ENCODE measurements around the gene HELQ.
"Not testable (repeated sequence)": the region's sequence is repeated elsewhere in the genome, so short reads cannot be mapped to it uniquely, and the experiment has no call there.

The HELQ gene, protein sequence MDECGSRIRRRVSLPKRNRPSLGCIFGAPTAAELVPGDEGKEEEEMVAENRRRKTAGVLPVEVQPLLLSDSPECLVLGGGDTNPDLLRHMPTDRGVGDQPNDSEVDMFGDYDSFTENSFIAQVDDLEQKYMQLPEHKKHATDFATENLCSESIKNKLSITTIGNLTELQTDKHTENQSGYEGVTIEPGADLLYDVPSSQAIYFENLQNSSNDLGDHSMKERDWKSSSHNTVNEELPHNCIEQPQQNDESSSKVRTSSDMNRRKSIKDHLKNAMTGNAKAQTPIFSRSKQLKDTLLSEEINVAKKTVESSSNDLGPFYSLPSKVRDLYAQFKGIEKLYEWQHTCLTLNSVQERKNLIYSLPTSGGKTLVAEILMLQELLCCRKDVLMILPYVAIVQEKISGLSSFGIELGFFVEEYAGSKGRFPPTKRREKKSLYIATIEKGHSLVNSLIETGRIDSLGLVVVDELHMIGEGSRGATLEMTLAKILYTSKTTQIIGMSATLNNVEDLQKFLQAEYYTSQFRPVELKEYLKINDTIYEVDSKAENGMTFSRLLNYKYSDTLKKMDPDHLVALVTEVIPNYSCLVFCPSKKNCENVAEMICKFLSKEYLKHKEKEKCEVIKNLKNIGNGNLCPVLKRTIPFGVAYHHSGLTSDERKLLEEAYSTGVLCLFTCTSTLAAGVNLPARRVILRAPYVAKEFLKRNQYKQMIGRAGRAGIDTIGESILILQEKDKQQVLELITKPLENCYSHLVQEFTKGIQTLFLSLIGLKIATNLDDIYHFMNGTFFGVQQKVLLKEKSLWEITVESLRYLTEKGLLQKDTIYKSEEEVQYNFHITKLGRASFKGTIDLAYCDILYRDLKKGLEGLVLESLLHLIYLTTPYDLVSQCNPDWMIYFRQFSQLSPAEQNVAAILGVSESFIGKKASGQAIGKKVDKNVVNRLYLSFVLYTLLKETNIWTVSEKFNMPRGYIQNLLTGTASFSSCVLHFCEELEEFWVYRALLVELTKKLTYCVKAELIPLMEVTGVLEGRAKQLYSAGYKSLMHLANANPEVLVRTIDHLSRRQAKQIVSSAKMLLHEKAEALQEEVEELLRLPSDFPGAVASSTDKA

DNA sequence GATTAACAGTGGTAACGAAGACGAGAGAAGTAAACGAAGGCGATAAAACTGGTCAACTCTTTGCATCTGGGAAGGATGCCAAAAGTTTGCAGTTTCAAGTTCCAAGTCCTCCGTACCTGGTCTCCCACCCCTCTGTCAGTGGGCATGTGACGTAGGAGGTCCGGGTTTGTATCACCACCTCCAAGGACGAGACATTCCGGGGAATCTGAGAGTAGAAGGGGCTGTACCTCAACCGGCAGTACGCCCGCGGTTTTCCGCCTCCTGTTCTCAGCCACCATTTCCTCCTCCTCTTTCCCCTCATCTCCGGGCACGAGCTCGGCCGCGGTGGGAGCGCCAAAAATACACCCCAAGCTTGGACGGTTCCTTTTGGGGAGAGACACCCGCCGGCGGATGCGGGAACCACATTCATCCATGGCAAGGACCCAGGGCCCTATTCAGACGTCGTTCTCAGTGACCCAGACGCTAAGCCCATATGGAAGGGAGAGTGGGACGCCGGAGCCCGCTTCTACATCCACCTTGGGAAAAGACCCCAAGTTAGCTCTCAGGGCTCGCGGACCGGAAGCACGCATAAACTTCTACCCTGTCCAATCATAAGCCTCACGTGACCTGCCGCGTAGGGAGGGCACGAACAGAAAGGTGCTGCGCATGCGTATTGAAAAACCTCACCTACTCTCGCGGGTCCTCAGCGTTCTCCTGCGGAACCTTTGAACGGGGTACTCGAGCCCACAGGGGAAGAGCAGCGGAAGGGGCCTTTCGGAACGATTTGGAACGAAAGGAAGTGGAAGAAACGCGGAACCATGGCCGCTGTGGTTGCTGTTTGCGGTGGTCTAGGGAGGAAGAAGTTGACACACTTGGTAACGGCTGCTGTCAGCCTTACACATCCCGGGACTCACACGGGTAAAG, at the start of gene HELQ, which contains the start of gene MRPS18C:
TSS of gene HELQ (minus strand) at position 543 of the 903 bp plus-strand sequence. CDS start at position 413, 130 bp downstream.
TSS of gene MRPS18C (plus strand) at position 778 of the 903 bp plus-strand sequence. CDS start at position 798, 20 bp downstream.
- DNase-seq (ENCODE audit: low read depth) = peak; percentile 86

DNA sequence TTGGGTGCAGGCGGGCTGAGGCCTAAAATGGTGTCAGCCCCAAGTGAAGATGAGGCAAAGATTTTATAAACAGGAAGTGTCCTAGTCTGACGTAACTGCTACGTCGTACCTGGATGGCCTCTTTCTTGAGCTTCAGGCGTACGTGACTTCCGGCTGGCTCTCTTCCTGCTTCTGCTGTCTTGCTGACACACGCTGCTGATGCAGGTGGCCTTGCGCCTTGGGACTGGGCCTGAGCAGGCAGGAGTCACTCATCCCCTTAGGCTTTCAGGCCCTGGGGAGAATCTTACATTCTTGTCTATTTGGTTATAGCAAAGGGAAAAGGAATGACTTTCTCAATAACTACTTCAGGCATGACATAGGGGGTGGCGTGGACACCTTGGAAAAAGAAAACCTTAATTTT, 49.4 kb upstream of the HELQ start:
- no peak for DNase-seq (ENCODE audit: low read depth)

DNA sequence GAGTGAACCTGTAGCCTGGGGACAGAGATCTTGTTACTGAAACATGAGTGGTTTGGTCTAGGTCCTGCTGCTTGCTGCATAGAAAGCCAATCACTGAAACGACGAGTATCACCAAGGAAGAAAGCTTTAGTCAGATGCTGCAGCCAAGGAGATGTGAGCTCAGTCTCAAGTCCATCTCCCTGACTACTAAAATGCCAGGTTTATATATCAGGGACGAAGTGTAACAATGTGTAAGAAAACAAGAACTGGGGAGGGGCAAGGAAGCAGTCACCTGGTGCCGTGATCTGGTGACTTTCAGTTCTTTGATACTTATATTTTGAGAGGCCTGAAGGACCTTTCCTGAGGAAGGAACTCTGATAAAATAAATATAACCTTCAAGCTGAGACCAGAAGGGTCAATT, 48.9 kb upstream of the HELQ start:
- DNase-seq (ENCODE audit: low read depth) = no peak

DNA sequence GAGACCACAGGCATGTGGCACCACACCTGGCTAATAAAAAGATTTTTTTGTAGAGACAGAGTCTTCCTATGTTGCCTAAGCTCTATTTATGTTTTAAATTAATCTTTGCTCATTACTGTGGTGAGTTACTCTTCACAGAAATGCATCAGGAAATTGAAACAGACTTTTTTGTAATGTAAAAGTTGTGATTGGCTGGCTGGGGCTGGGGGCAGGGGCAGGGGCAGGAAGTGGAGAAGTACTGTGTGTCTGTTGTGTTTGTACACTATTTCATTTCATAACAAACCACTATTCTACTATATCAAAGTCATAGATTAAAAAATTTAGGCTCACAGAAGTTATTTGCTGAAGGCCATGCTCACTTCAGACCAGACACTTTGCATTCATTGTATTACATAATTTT, 48.4 kb upstream of the HELQ start:
- DNase-seq (ENCODE audit: low read depth) = no peak

DNA sequence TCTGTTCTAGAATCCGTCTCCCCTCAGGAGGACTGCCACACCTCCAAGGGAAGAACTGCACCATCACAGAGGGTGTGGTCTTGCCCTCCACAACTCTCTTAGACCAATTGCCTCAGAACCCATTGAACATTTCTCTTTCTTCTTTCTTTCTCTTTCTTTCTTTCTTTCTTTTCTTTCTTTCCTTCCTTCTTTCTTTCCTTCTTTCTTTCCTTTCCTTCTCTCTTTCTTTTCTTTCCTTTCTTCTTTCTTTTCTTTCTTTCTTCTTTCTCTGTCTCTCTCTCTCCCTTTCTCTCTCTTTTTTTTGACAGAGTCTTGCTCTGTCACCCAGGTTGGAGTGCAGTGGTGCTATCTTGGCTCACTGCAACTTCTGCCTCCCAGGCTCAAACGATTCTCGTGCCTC, 46.0 kb upstream of the HELQ start:
- not testable (repeated sequence) for DNase-seq (ENCODE audit: low read depth)

DNA sequence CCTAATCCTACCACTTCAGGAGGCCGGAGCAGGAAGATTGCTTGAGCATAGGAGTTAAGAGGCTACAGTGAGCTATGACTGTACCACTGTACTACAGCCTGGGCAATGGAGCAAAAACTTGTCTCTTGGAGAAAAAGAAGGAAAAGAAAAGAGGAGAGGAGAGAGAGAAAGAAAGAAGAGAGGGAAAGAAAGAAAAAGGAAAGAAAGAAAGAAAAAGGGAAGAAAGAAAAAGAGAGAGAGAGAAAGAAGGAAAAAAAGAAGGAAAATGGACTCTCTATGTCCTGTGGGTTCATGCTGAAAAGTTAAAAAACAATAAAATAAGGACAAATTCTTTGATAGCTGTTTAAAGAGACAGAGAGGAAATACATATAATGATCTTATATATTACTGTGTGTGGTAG, 42.6 kb upstream of the HELQ start:
- no peak for DNase-seq (ENCODE audit: low read depth)

DNA sequence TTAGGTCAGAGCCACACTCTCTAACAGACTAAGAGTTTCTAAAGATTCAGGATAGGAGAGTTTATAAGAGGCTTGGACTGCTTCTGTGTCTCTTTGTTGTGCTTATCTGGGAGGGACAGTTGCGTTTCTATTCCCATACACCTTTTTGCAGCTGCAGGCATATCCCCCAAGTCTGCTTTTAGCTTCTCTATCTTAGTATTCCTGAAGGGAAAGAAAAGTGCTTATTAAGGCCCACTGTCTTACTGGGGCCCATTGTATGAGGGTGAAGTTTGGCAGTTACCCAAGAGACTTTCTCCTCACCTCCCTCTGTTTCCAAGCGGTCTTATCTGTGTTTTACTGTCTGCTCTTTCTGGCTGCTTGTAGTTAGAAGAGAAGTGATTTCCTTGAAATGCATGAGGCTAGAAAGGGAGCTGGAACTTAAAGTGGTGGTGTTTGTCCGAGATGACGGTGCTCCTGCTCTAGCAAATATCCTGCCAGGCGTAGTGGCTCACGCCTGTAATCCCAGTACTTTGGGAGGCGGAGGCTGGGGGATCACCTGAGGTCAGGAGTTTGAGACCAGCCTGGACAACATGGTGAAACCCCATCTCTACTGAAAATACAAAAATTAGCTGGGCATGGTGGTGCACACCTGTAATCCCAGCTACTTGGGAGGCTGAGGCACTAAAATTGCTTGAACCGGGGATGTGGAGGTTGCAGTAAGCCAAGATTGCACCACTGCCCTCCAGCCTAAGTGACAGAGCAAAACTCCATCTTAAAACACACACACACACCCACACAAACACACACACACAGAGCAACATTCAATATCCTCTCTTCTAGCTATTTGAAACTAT, 40.7 kb upstream of the HELQ start:
- not testable (repeated sequence) for DNase-seq (ENCODE audit: low read depth)

DNA sequence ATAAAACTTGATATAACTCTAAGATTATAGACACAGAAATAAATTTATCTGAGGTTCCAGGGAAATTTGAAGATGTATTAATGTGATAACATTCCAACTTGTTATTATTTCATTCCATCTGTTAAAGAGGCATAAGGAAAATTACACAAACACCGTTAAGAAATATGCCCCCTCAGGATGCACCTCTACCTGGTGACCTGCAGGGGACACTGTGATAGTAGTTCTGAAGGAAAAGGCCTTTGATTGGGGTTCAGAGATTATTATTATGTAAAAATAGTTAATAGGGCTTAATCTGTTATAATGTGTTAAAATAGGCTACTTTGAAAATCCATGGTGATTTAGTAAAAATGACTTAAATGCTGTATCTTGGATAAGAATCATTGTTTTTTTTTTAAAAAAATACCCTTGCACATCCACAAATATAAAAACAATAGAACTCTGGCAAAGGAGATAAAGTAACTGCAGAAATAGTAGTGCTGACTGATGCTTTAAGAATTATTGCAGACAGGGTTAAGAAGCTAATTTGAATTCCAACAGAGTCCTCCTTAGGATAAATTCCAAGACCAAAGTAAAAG, 35.3 kb upstream of the HELQ start:
- DNase-seq (ENCODE audit: low read depth) = no peak

DNA sequence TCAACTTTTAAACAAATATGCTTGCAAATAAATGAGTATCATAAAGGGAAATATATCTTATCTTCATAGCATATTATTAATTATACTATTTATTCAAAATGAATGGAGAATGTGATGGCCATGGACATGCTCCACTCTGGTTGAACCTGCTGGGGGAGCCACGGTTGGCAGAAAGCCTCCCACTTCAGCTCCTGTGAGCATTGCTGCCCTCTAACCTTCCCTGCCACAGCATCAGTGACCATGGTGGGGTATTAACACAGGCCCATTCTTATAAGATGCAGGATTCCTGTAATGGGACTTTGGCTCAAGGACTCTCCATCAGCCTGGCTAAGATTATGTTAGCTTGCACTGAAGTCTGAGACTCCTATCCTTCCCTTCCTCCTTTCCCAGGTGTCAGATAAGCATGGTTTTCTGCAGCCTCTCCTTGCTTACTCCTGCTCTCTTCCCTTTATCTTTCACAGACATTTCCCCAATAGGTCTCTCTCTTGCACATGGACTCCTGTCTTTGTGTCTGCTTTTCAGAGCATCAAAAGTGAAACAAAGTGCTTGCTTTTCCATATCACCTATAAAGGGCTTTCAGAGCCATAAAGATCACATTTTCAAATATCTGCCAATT, 34.2 kb upstream of the HELQ start:
- DNase-seq (ENCODE audit: low read depth) = no peak

DNA sequence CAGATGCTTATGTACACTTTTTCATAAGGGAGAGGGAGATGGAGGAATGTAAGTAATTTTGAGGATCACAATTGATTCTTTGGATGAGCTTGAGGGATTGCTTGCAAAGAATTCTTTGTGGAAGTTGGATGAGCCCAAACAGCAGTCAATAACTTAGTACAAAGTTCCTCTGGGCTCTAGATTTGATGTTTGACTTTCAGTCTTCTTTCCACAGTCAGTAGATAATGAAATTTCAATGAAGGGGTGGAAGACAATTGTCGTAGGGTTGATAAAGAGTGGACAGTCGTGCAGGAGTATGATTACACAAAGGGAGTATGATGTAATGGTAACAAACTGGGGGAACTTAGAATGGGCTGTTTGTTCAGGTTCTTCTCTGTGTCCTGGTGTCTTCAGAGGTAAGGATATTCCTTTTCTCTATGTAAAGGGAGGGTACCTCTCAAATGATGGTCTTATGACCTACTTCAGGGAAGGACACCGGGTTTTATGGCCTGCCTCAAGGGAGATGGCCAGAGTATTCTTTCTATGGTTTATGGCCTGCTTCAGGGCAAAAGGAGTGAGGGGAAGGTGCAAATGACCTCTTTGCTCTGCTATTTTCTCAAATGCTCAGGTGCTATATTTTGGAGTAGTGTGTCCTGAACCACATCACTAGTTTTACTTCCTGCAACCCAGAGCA, 31.0 kb upstream of the HELQ start:
- DNase-seq (ENCODE audit: low read depth) = no peak

DNA sequence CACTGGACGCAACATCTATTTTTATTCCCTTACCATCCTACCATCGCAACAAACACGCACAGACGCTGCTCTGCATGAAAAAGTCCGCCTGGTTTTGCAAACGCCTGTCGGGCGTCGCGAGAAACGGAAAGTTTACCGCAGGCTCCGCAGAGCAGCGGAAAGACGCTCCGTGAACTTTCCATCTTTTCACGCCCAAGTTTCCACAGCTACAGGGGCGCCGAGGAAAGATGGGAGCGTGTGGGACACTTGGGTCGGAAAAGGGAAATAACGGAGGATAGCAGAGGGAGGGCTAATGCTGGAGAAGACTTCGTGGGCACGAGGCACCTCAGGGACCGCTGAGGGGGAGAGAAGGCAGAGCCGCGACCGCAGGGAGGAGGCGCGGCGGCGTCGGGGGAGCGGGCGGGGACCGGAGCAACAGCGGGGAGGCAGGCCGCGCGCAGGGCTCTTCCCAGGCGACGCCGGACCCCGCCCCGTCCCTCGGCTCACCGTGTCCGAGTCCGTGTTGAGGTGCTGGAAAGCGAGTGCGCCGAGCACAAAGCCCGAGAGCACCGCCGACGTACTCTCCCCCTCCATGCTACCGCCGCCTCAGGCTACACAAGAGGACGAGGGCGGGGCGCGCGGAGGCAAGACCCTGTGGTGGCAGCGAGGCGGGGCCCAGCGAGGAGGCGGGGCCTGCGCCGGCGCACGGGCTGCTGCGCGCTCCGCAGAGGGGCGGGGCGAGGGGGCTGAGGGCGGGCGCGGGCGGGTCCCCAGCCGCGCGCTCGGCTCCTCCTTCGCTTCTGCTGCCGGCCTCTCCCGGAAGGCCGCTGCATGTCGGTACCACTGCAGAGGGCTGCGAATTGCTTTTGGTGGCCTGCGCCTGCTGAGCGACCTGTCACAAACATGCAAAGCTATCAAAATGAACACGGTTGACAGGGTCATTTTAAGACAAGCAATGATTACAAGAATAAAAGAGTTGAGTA, 29.2 kb upstream of the HELQ start, which contains the start of gene ABRAXAS1:
TSS of gene ABRAXAS1 (minus strand) at position 601 of the 962 bp plus-strand sequence. CDS start at position 573, 28 bp downstream.
- peak; percentile 96 for DNase-seq (ENCODE audit: low read depth)

DNA sequence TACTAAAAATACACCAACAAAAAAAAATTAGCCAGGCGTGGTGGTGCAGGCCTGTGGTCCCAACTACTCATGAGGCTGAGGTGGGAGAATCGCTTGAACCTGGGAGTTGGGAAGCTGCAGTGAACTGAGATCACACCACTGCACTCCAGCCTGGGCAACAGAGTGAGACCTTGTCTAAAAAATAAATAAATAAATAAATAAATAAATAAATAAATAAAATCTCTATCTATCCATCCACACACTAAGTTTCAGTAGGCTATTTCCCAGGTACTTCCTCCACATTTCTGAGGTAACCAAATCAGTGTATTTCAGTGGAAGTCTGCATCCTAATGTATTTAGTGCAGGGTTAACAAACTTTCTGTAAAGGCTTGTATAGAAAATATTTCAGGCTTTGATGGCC, 18.3 kb upstream of the HELQ start:
- no peak for DNase-seq (ENCODE audit: low read depth)

DNA sequence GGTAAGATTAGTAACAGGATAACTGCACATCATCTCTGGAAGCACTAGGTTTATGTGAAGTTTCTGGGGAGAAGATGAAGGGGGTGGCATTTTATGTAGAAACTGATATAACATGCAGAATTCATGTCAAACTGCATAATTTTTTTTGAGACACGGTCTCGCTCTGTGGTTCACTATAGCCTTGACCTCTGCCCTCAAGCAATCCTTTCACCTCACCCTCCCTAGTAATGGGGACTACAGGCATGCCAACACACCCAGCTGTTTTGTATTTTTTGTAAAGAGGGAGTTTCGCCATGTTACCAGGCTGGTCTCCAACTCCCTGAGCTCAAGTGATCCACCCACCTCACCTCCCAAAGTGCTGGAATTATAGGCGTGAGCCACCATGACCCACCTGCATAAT, 17.8 kb upstream of the HELQ start:
- no peak for DNase-seq (ENCODE audit: low read depth)

DNA sequence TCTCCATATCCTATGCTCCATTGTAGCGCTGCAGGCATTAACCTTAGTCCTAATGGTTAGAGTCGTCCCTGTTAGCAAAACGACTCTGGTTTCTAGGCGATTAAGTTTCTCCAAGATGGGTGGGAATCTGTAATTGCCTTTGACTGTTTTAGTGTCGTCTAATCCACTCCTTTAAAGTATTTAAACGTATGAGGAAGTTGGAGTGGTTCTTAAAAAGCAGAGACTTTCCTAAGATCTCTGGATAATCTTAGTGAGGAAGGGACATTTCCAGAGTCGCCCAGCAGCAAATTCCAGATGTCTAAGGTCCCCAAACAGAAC, 520 bp upstream of the HELQ start:
- no peak for DNase-seq (ENCODE audit: low read depth)

DNA sequence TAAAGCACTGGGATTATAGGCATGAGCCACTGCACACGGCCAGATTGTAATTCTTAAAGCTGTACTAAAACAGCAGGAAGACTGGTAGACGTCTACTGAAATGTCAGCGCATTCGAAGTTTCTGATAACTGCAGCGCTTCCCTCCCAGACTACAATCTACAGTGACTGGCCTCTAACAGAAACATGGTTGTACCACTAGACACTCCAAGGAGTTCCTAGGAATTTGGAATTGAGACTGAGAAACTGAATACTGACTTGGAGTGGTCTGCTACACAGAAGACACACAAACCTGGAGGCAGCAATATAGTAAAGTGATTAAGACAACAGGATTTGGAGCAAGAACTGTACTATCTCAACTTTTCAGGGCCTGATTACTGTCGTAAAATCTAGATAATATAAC, 937 bp downstream of the HELQ start:
- DNase-seq (ENCODE audit: low read depth) = no peak

DNA sequence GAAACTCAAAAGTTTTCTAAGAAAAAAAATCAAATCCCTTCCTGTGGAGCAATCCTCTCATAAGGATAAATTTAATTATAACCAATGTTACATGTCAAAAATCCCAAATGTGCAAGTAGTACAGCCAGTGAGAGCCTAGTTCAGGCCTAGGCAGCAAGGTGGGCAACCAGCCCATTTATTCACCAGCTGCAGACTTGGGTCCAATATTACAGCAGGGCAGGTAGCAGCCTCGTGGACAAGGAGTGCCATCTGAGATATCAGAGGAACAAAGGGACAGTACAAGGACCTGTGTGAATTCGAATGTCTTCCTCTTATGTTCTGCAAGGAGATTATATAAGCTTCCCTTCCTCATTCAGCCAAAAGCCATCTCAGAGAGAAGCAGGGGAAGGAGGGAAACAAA, 6.6 kb downstream of the HELQ start:
- DNase-seq (ENCODE audit: low read depth) = no peak

DNA sequence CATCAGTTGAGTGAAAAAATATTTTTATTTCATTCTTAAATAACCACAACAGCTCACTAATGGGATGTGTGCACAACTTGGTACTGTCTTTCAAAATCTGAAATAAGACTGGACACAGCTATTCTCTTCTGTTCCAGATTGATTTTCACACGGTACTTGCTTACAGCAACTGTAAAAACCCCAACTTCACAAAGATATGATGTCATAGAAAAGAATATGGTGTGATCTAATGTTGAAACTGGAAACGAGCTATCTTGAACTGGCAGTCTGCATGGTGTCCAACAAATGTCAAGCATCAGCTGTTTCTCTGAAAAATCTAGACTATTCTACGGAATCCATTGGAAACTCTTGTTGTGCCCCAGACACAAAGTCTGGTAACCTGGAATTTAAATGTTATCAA, 14.7 kb downstream of the HELQ start:
- no peak for DNase-seq (ENCODE audit: low read depth)

Measured in stimulated activated CD8-positive, alpha-beta memory T cell treated with anti-CD3 and anti-CD28 coated beads, Interleukin-12 subunit alpha, Interleukin-12 subunit beta, amount 100 ng/mL, for 4 hours (primary cell).